ENCODE measurements around the gene SLC35F1. TPM values are rescaled to one million over a fixed set of nuclear protein-coding genes. Genes with fewer than 3 reads are reported as not detected.

Gene SLC35F1
- total RNA-seq, 3 donors from 2014 or later = 0.23 to 6.1 (median 0.29) TPM

DNA sequence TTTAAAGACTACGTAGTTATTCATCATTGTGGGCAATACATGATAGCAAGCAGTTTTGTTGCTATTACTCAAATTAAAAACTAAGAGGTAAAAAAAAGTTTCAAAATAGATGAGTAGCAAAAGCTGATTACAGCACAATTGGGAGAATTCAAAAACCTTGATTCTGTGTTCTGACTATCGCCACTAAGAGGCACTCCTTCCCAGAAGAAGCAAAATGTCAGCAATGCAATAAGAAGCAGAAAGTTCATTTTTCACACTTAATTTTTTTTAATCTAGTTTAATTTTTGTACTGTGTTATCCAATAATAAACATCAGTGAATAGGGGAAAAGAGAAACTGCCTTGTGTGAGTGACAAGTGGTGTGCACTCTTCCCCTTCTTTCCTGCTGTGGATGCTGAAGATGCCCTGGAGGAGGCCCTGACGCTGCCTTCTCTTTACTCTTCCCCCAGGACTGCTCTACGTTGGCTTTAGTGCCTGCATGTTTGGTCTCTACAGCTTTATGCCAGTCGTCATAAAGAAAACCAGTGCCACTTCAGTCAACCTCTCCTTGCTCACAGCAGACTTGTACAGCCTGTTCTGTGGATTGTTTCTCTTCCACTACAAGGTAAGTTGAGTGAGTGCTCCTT, 377.8 kb downstream of the SLC35F1 start:
- ATAC-seq (no peak), DNase-seq (no peak)
- no peaks in the 10 kb centered on the region for H3K9me3 ChIP-seq
- intact Hi-C loops (cut with DNase I, micrococcal nuclease) = loop anchor here (5.0 to 10.0 kb wide), 2 partner anchors 220 to 332 kb away; no protein-coding TSS in a partner anchor
- H3K36me3 ChIP-seq (ENCODE audit: low read depth) = no peaks in the 10 kb centered on the region
- H3K4me3 ChIP-seq = no peak overlapping the region
- TF ChIP-seq, protein P1, sequence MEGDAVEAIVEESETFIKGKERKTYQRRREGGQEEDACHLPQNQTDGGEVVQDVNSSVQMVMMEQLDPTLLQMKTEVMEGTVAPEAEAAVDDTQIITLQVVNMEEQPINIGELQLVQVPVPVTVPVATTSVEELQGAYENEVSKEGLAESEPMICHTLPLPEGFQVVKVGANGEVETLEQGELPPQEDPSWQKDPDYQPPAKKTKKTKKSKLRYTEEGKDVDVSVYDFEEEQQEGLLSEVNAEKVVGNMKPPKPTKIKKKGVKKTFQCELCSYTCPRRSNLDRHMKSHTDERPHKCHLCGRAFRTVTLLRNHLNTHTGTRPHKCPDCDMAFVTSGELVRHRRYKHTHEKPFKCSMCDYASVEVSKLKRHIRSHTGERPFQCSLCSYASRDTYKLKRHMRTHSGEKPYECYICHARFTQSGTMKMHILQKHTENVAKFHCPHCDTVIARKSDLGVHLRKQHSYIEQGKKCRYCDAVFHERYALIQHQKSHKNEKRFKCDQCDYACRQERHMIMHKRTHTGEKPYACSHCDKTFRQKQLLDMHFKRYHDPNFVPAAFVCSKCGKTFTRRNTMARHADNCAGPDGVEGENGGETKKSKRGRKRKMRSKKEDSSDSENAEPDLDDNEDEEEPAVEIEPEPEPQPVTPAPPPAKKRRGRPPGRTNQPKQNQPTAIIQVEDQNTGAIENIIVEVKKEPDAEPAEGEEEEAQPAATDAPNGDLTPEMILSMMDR (IDR thresholded peaks at IDR 0.05) = no peak
- H3K4me1 ChIP-seq (ENCODE audit: low read depth) = no peaks in the 10 kb centered on the region

DNA sequence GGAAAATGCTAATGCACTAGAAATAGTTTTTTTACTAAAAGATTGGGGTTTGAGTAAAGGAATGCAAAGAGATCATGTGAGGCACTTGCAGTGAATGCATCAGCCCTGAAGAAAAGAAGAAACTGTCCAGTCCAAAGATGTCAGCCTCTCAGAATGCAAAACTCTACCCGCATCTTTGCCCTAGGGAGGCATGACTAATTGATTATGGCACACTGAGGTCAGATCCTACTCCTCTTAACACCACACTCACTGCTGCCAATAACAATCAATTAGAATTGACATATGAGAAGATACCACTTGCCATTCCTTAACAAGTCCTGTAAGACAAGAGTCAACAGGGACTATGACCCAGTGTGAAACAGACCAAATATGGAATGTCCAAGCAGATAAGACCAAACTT, 378.7 kb downstream of the SLC35F1 start:
- DNase-seq (no peak), ATAC-seq (no peak)
- H3K4me1 ChIP-seq (ENCODE audit: low read depth) = no peaks in the 10 kb centered on the region
- no peaks in the 10 kb centered on the region for H3K9me3 ChIP-seq
- H3K4me3 ChIP-seq = no peak overlapping the region
- TF ChIP-seq, protein P1 (IDR thresholded peaks at IDR 0.05) = no peak
- intact Hi-C loops (cut with DNase I, micrococcal nuclease) = loop anchor here (5.0 to 10.0 kb wide), 2 partner anchors 219 to 332 kb away; no protein-coding TSS in a partner anchor
- H3K36me3 ChIP-seq (ENCODE audit: low read depth) = no peaks in the 10 kb centered on the region

DNA sequence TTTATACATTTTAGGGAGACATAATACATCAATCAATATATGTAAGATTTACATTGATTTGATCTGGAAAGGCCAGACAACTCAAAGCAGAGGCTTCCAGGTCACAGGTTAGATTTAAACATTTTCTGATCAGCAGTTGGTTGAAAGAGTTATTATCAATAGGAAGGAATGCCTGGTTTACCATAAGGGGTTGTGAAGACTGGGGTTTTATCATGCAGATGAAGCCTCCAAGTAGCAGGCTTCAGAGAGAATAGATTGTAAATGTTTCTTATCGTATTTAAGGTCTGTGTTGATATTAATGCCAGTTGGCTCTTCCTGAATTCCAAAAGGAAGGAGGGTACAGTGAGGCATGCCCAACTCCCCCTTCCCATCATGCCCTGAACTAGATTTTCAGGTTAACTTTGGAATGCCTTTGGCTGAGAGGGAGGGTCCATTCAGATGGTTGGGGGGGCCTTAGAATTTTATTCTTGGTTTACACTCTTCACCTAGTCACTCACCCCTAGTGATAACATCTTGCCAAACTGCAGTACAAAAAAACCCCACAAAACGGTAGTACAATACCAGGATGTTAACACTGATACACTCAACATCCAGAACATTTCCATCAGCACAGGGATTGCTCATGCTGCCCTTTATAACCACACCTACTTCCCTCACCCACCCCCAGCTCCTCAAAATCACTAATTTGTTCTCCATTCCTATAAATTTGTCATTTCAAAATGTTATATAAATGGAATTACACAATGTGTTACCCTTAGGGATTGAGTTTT, 381.5 kb downstream of the SLC35F1 start:
- ATAC-seq (no peak), DNase-seq (no peak)
- Histone ChIP-seq H3K9me3 (no peaks in the 10 kb centered on the region), H3K4me1 (ENCODE audit: low read depth) (no peaks in the 10 kb centered on the region), H3K4me3 (no peak overlapping the region), H3K36me3 (ENCODE audit: low read depth) (no peaks in the 10 kb centered on the region)
- intact Hi-C loops (cut with DNase I, micrococcal nuclease) = loop anchor here (5.0 to 10.0 kb wide), 2 partner anchors 216 to 329 kb away; no protein-coding TSS in a partner anchor
- TF ChIP-seq, protein P1 (IDR thresholded peaks at IDR 0.05) = no peak

DNA sequence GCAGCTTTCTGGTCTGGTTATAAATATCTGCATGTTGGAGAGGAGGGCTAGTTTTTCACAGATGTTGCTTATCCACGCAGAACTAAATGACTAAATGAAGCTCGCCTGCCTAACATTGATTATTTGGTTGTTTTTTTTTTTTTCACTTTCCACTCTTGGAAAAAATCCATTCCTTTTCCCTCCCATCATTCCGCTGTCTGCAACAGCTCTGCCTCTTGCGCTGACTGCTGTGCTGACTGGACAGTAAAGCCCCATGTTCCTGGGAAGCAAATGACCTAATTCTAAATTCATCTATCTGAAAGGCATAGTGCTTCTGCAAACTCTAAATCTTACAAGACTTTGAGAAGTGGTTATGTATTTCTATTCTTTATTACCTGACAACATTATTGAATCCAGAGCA, 385.5 kb downstream of the SLC35F1 start:
- Histone ChIP-seq H3K9me3 (no peaks in the 10 kb centered on the region), H3K4me3 (no peak overlapping the region), H3K36me3 (ENCODE audit: low read depth) (no peaks in the 10 kb centered on the region), H3K4me1 (ENCODE audit: low read depth) (no peaks in the 10 kb centered on the region)
- TF ChIP-seq, protein P1 (IDR thresholded peaks at IDR 0.05) = no peak
- intact Hi-C loops (cut with DNase I, micrococcal nuclease) = no loop called here
- ATAC-seq (no peak), DNase-seq (no peak)

DNA sequence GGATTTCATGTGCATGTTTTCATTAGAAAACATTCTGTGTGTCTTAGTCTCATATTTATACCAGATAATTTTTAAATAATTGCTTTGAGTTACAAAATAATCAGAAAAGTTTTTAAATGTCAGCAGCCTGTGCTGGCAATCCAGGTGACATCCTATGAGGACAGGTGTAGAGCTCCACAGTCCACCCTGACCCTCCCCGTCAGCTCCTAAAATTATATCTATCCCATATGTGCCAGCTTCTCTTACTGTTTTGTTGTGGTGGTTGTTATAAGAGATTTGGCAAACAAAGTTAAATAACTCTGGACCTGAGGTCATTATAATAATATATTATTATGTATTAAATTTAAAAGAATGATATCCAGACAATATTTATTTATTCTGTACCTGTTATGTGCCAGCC, 387.8 kb downstream of the SLC35F1 start:
- no peak for ATAC-seq
- H3K9me3 ChIP-seq = no peaks in the 10 kb centered on the region
- intact Hi-C loops (cut with DNase I, micrococcal nuclease) = no loop called here
- DNase-seq = no peak
- H3K36me3 ChIP-seq (ENCODE audit: low read depth) = no peaks in the 10 kb centered on the region
- TF ChIP-seq, protein P1 (IDR thresholded peaks at IDR 0.05) = no peak
- H3K4me3 ChIP-seq = no peak overlapping the region
- no peaks in the 10 kb centered on the region for H3K4me1 ChIP-seq (ENCODE audit: low read depth)
